LNCaP clone FGC (cell line): ENCODE results near the gene MATN4.

Experiments
- DNase-seq: peaks from one replicate; pipeline ENCODE4 v3.0.0-alpha.2; 2011; ENCODE audit warnings: low read depth
- H3K4me3 ChIP-seq: 2 replicates; pipeline ENCODE4 v1.5.1; 2011; ENCODE audit warnings: mild to moderate bottlenecking, low read depth, low read length, control low read depth
- TF ChIP-seq, protein P1 (sequence below): IDR thresholded peaks from 2 replicates; pipeline ENCODE4 v1.5.1; 2012; ENCODE audit warnings: mild to moderate bottlenecking; ENCODE audit not compliant: control insufficient read depth, insufficient read depth; ENCODE audit errors: extremely low read depth

MATN4 gene

DNA sequence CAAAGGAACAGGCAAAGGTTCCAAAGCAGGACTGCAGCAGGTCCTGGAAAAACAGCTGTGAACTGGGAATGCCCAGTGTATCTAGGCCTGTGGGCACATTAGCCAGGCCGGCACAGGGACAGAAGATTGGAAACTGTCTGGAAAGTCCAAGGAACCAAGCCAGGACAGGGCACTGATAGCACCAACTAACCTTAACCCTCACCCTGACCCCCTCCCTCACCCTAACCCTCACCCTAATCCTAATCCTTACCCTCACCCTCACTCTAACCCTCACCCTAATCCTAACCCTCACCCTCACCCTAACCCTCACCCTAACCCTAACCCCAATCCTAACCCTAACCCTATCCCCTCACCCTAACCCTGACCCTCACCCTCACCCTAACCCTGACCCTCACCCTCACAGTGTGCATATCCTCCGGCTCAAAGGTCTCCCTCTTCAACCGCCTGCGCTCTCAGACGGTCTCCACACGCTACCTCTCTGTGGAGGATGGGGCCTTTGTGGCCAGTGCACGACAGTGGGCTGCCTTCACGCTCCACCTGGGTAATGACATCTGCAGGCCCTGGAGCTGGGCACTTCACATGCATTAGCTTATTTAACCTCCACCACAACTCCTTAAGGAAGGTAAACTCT is 5.1 kb upstream of the MATN4 start:
- TF ChIP-seq, protein P1, sequence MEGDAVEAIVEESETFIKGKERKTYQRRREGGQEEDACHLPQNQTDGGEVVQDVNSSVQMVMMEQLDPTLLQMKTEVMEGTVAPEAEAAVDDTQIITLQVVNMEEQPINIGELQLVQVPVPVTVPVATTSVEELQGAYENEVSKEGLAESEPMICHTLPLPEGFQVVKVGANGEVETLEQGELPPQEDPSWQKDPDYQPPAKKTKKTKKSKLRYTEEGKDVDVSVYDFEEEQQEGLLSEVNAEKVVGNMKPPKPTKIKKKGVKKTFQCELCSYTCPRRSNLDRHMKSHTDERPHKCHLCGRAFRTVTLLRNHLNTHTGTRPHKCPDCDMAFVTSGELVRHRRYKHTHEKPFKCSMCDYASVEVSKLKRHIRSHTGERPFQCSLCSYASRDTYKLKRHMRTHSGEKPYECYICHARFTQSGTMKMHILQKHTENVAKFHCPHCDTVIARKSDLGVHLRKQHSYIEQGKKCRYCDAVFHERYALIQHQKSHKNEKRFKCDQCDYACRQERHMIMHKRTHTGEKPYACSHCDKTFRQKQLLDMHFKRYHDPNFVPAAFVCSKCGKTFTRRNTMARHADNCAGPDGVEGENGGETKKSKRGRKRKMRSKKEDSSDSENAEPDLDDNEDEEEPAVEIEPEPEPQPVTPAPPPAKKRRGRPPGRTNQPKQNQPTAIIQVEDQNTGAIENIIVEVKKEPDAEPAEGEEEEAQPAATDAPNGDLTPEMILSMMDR: no peak

GRCh38 chr20:45312241-45312640 is 4.1 kb upstream of the MATN4 start:
- no peak for DNase-seq
- no peak overlapping the region for H3K4me3 ChIP-seq
- TF ChIP-seq, protein P1: no peak

More for the DNA sequence above, 5.1 kb upstream of the MATN4 start:
- no peak overlapping the region for H3K4me3 ChIP-seq
- no peak for DNase-seq

DNA sequence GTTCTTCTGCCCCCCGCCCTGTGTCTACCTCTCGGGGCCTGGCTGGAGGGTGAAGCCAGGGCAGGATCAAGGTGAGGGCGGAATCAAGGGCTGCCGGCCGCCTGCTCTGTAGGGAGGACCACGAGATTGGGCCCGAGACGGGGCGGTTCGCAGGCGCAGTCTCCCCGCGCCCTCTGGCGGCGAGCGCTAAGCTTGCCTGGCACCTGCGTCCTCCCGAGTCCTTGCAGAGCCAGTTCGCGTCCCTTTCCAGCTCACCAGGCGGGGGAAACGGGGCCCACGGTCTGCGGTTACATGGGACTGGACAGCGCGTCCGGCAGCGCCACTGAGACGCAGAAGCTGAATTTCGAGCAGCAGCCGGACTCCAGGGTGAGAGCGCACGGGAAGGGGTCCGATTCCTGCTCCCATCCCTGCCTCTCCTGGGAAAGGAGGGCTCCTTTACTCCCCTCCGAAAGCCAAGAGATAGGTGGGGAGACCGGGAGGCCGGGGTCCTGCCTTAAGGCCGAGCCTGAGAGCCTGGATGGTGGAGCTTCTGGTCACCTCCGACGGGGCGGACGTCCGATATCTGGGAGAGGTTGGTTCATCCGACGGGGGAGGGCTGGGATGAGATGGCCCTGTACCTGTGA is 3.6 kb upstream of the MATN4 start:
- no peak for DNase-seq
- H3K4me3 ChIP-seq: no peak overlapping the region
- TF ChIP-seq, protein P1: peak; percentile 94

DNA sequence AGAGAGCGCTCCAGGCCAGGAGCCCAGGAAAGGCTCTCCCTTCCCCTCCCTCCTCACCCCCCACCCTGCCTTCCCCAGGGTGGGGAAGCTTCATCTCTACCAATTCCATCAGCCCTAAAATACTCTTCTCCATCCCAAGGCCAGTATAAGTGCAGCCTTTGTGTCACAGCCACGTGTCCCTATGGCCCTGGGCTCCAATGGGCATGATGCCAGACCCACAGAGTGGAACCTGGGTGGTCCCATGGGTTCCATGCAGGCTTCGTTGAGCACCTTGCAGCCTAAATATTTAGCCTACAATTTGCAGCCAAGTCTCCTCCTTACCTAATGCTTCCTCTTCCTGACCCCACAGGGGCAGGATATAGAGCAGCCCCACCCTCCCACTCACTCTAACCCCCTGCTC is 976 bp upstream of the MATN4 start:
- TF ChIP-seq, protein P1: no peak
- no peak for DNase-seq
- no peak overlapping the region for H3K4me3 ChIP-seq

DNA sequence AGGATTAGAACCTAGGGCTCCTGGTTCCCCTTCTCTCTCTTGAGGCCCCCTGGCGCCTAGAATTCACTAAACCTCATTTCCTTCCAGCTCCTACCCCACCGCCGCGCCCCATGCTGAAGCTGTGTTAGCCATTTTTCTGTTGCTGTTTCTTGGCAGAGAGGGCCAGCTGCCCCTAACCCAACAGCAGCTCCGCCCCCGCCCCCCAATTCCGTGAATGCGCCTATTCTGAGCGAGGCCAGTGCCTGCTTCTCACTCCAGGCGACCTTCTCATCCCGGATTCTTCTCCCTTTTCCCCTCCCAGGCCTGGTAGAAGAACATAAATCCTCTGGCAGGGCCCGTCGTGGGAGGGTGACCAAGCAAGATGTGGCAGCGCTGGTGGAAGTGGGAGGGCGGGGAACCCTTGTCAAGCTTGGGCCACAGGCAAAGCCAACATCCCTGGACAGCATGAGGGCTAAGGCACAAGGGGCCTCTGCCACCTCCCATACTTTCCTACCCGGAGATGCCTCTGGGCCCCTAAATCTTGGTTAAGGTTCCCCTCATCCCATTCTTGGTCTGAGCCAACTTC is 941 bp downstream of the MATN4 start:
- TF ChIP-seq, protein P1: no peak
- DNase-seq: no peak
- H3K4me3 ChIP-seq: no peak overlapping the region

- DNase-seq: no peak
- TF ChIP-seq, protein P1: peak; percentile 67
- H3K4me3 ChIP-seq: no peak within 1 kb of the TSS
These were observed 1.6 kb downstream of the MATN4 start, which contains the start of gene RBPJL for GRCh38 chr20:45306431-45306982. TSS of gene RBPJL (plus strand) at chr20:45306840. CDS start at chr20:45306923, 83 bp downstream.
